Glutamatergic neuron (in vitro differentiated cells): ENCODE results near the gene TRIM56. TPM values are rescaled to one million over a fixed set of nuclear protein-coding genes. Genes with fewer than 3 reads are reported as not detected.

Experiments used
- DNase-seq: peaks from one replicate; pipeline ENCODE4 v3.0.0; 2022
- H3K27ac Mint-ChIP-seq: one replicate; pipeline ENCODE4 v1.8.0; 2020; ENCODE audit warnings: mild to moderate bottlenecking, mixed read lengths, inconsistent platforms; ENCODE audit not compliant: unreplicated experiment
- H3K27me3 Mint-ChIP-seq: one replicate; pipeline ENCODE4 v1.8.0; 2020; ENCODE audit warnings: mild to moderate bottlenecking, moderate library complexity, mixed read lengths, inconsistent platforms; ENCODE audit not compliant: unreplicated experiment
- H3K36me3 Mint-ChIP-seq: one replicate; pipeline ENCODE4 v1.8.0; 2020; ENCODE audit warnings: mild to moderate bottlenecking, mixed read lengths, inconsistent platforms; ENCODE audit not compliant: unreplicated experiment
- H3K4me1 Mint-ChIP-seq: one replicate; pipeline ENCODE4 v1.8.0; 2020; ENCODE audit warnings: mild to moderate bottlenecking, low read depth, mixed read lengths, inconsistent platforms; ENCODE audit not compliant: unreplicated experiment
- H3K4me3 Mint-ChIP-seq: one replicate; pipeline ENCODE4 v1.8.0; 2020; ENCODE audit warnings: mild to moderate bottlenecking, mixed read lengths, inconsistent platforms; ENCODE audit not compliant: unreplicated experiment
- H3K9me3 Mint-ChIP-seq: one replicate; pipeline ENCODE4 v1.8.0; 2020; ENCODE audit warnings: mild to moderate bottlenecking, moderate library complexity, mixed read lengths, inconsistent platforms; ENCODE audit not compliant: unreplicated experiment
- CTCF ChIP-seq: fragments of 200-600 bp; sonication (generic); IDR thresholded peaks from one replicate; pipeline ENCODE4 v1.5.0; 2021; ENCODE audit not compliant: partially characterized antibody, unreplicated experiment
- total RNA-seq: library from RNA; stranded (reverse); fragmentation: NEBNext Ultra II Directional; extraction: Animal tissue kit (Norgen Biotek cat#: 25700); gene quantifications from one replicate; pipeline ENCODE4 v1.2.1, GENCODE V29; 2021; ENCODE audit not compliant: unreplicated experiment

TRIM56 gene
- total RNA-seq, 1 donor from 2014 or later: 0.61 TPM

DNA sequence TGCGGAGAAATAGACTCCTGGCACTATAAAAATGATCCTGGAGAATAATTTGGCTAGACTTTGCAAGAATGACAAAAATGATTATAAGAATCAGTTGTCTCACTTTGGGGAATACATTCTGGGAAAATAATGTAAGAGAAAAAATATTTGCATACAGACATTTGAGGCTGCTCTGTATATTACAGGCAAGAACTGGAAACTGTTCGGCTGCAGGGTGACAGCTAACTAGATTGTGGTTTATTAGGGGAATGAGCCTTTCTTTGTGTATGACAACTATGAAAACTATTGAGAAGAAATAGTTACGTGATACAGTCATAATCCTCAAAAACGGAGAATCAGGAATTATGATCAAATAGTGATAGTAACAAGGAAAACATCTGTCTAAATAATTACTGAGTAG lies 8.6 kb downstream of the TRIM56 start:
- H3K27me3 Mint-ChIP-seq: peaks cover 5% of the 10 kb centered on the region
- no peak overlapping the region for H3K4me3 Mint-ChIP-seq
- H3K9me3 Mint-ChIP-seq: peaks cover 7% of the 10 kb centered on the region
- H3K36me3 Mint-ChIP-seq: peaks cover 8% of the 10 kb centered on the region
- no peak overlapping the region for H3K27ac Mint-ChIP-seq
- H3K4me1 Mint-ChIP-seq: no peaks in the 10 kb centered on the region
- DNase-seq: no peak
- TF ChIP-seq CTCF: no peak

DNA sequence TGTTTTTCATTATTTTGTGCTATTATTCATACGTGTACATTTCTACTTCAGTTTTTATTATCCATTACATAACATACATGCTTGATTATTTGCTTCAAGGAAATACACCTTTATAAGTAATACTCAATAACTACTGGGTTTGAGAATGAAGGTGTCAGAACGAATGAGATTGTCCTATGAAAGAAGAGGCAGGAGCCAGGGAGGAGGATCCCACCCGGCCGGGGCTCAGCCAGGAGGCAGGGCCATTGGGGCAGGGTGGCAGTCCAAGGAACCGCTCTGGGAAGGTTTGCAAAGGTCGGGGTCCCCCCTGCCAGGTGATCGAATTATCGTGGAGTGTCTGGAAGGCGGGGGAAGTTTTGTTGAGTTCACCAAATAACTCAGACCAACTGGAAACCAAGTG lies 9.1 kb downstream of the TRIM56 start:
- H3K27me3 Mint-ChIP-seq: peaks cover 5% of the 10 kb centered on the region
- no peak for TF ChIP-seq CTCF
- H3K4me3 Mint-ChIP-seq: no peak overlapping the region
- no peak overlapping the region for H3K27ac Mint-ChIP-seq
- no peak for DNase-seq
- H3K36me3 Mint-ChIP-seq: peaks cover 8% of the 10 kb centered on the region
- H3K4me1 Mint-ChIP-seq: no peaks in the 10 kb centered on the region
- peaks cover 7% of the 10 kb centered on the region for H3K9me3 Mint-ChIP-seq

DNA sequence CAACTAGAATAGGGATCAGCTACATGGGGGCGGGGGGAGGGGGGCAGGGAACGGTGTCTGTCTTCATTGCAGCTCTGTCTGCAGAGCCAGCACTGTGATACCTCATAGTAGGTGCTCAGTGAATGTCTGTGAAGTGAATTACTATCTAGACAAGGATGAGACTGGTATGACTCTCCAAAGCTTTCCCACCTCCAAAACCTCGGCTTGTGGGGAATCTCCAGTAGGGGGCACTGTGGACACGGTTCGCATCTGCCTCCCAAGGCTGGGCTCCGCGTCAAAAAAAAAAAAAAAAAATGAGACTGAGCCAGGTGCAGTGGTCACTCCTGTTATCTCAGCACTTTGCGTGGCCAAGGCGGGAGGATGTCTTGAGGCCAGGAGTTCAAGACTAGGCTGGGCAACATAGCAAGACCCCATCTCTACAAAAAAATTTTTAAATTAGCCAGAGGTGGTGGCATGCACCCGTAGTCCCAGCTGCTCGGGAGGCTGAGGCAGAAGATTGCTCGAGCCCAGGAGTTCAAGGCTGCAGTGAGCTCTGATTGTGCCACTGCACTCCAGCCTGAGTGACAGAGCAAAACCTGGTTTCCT lies 9.6 kb downstream of the TRIM56 start:
- H3K36me3 Mint-ChIP-seq: peaks cover 8% of the 10 kb centered on the region
- peak; percentile 55 for DNase-seq
- no peak overlapping the region for H3K4me3 Mint-ChIP-seq
- H3K9me3 Mint-ChIP-seq: peaks cover 7% of the 10 kb centered on the region
- peak; percentile 57 for TF ChIP-seq CTCF
- peaks cover 5% of the 10 kb centered on the region for H3K27me3 Mint-ChIP-seq
- peaks cover 1% of the 10 kb centered on the region for H3K4me1 Mint-ChIP-seq
- H3K27ac Mint-ChIP-seq: no peak overlapping the region

DNA sequence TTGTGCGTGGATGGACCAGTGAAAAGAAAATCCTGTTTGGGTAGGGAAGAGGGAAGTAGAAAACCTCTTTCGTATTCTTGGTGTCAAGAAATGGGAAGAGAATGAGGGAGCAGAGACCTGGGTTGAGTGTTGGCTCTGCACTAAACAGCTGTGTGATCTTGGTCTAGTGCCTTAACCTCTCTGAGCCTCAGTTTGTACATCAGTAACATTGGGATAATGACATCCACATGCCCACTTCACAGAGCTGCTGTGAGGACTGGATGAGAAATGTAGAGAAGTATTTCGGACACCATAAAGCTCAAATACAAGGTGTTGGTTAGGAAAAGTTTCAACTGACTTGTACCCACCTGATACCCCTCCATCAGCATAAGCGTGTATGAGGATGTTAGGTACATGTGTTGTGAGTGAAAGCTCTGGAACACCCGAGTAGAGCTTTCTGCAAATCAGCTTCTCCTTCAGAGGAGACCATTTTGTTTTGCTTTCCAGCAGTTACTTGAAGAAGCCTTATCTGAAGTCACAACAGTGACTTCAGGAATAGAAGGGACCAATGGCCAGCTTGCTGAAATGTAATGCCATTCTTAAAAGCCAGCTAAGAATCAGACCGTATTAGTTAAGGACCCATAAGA lies 11.2 kb downstream of the TRIM56 start:
- Mint-ChIP-seq H3K9me3 (peaks cover 3% of the 10 kb centered on the region), H3K27ac (no peak overlapping the region), H3K4me1 (peaks cover 3% of the 10 kb centered on the region), H3K36me3 (no peaks in the 10 kb centered on the region), H3K4me3 (no peak overlapping the region), H3K27me3 (peaks cover 2% of the 10 kb centered on the region)
- no peak for DNase-seq
- TF ChIP-seq CTCF: no peak

DNA sequence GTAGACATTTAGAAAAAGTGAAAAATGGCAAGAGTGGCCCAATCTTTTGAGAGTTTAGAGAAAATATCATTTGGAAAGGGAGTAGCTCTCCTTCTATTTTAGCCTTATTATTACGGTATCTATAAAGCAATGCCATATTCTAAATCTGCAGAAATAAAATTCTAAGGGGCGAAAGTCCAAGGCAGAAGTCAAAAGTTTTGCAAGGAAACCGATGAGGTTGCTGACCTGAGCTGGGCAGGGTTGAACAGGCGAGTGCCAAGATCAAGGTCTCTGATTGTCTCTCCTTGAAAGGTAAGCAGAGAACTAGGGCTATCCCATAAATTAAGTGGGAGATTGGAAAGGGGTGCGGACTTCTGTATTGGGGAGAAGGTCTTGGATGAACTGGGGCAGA lies 11.7 kb downstream of the TRIM56 start:
- Mint-ChIP-seq H3K27me3 (peaks cover 2% of the 10 kb centered on the region), H3K9me3 (peaks cover 3% of the 10 kb centered on the region), H3K36me3 (no peaks in the 10 kb centered on the region), H3K4me3 (no peak overlapping the region), H3K4me1 (peaks cover 3% of the 10 kb centered on the region), H3K27ac (no peak overlapping the region)
- DNase-seq: no peak
- TF ChIP-seq CTCF: no peak
